Vagina (tissue), 2 donors: ENCODE data around the gene HRH2.

ENCODE experiments used
- CTCF ChIP-seq, 3 experiments: fragments of 450-650 bp in 2 of 3; fragments of 200-600 bp in 1 of 3; sonication (generic) in 1 of 3; IDR thresholded peaks; one replicate each; pipeline ENCODE4 v1.5.1; 2017 to 2019; ENCODE audit warnings: antibody characterized with exemption in 3 of 3, mild to moderate bottlenecking in 2 of 3, moderate library complexity in 2 of 3
- POLR2A ChIP-seq, 2 donors: fragments of 450-650 bp; IDR thresholded peaks; one replicate each; pipeline ENCODE4 v1.6.1; 2017; ENCODE audit warnings: antibody characterized with exemption in 2 of 2, mild to moderate bottlenecking in 2 of 2, moderate library complexity in 2 of 2
- POLR2AphosphoS5 ChIP-seq, 2 donors: sonication (generic); formaldehyde crosslinking; IDR thresholded peaks; one replicate each; pipeline ENCODE4 v1.9.0; 2017; ENCODE audit warnings: antibody characterized with exemption in 2 of 2, mild to moderate bottlenecking in 2 of 2, low read depth in 1 of 2; ENCODE audit not compliant: insufficient read depth in 1 of 2

DNA sequence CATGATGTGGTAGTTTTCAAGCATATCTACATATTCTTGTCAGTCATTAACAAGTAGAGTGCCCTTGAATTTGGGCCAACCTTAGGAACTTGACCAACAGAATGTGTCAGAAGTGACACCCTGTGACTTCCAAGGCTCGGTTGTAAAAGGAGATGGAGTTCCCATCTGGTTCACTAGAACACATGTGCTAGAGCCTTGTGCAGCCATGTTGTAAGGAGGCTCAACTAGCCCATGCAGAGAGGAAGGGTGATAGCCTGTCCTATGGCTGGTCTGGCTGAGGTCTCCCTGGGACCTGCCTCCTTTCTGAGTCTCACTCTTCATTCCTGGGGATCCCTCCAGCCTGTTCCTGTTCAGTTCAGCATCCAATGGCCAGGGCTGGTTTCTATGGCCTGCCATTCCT, 28.1 kb upstream of the HRH2 start:
- TF ChIP-seq CTCF (IDR thresholded peaks at IDR 0.05) (no peak), POLR2AphosphoS5 (IDR thresholded peaks at IDR 0.05; ENCODE audit: insufficient read depth in 1 of 2, low read depth in 1 of 2) (no peak), POLR2A (IDR thresholded peaks at IDR 0.05) (no peak)
